Measurements from ENCODE around the gene SLFNL1. TPM values are rescaled to one million over a fixed set of nuclear protein-coding genes. Genes with fewer than 3 reads are reported as not detected.

SLFNL1 gene
- total RNA-seq, 1 experiment from 2014 or later = not detected

GRCh38 chr1:41020654-41021053, 871 bp downstream of the SLFNL1 start:
- DNase-seq (ENCODE audit: low spot score) = no peak
- POLR2A ChIA-PET = no interaction called here
- Mint-ChIP-seq H3K9me3 (no peaks in the 10 kb centered on the region), H3K27me3 (ENCODE audit: low read depth) (peaks cover 31% of the 10 kb centered on the region), H3K4me1 (peaks cover 12% of the 10 kb centered on the region), H3K27ac (no peak overlapping the region), H3K36me3 (peaks cover 12% of the 10 kb centered on the region), H3K4me3 (no peak overlapping the region)
- CTCF ChIA-PET = interaction anchor here (0.6 to 1.2 kb wide), 2 partner anchors 17 to 163 kb away, joined by 3 read pairs; no protein-coding TSS in a partner anchor
- ATAC-seq = no peak
- TF ChIP-seq FOXP1 (CRISPR knock-in tag; IDR thresholded peaks at IDR 0.05; ENCODE audit: borderline replicate concordance) (no peak), GABPB1 (CRISPR knock-in tag; IDR thresholded peaks at IDR 0.05) (no peak), FOXK1 (CRISPR knock-in tag; IDR thresholded peaks at IDR 0.05) (no peak), ZNF281 (CRISPR knock-in tag; IDR thresholded peaks at IDR 0.05) (no peak), NFATC4 (CRISPR knock-in tag; IDR thresholded peaks at IDR 0.05) (no peak), PRDM15 (CRISPR knock-in tag; IDR thresholded peaks at IDR 0.05) (no peak)

GRCh38 chr1:41020109-41020576, 1.4 kb downstream of the SLFNL1 start:
- CTCF ChIA-PET = interaction anchor here (1.0 to 1.3 kb wide), 2 partner anchors 17 to 72 kb away, joined by 3 to 4 read pairs; no protein-coding TSS in a partner anchor
- POLR2A ChIA-PET = no interaction called here
- TF ChIP-seq RORB (CRISPR knock-in tag; IDR thresholded peaks at IDR 0.05) = no peak
- TF ChIP-seq SOX15 (CRISPR knock-in tag; IDR thresholded peaks at IDR 0.05) = no peak
- TF ChIP-seq CDX4 (CRISPR knock-in tag; IDR thresholded peaks at IDR 0.05; ENCODE audit: borderline replicate concordance) = no peak
- DNase-seq (ENCODE audit: low spot score) (no peak), ATAC-seq (no peak)
- Mint-ChIP-seq H3K4me3 (no peak overlapping the region), H3K9me3 (no peaks in the 10 kb centered on the region), H3K27me3 (ENCODE audit: low read depth) (peaks cover 27% of the 10 kb centered on the region), H3K27ac (no peak overlapping the region), H3K36me3 (peaks cover 12% of the 10 kb centered on the region), H3K4me1 (peaks cover 12% of the 10 kb centered on the region)

- ATAC-seq (no peak), DNase-seq (ENCODE audit: low spot score) (no peak)
- CTCF ChIA-PET = interaction anchor here (1.0 to 1.3 kb wide), 2 partner anchors 16 to 71 kb away, joined by 3 to 4 read pairs; no protein-coding TSS in a partner anchor
- H3K36me3 Mint-ChIP-seq = peaks cover 18% of the 10 kb centered on the region
- TF ChIP-seq ZNF532 (CRISPR knock-in tag; IDR thresholded peaks at IDR 0.05; ENCODE audit: borderline replicate concordance) (no peak), GABPB1 (CRISPR knock-in tag; IDR thresholded peaks at IDR 0.05) (no peak), IRF2 (CRISPR knock-in tag; IDR thresholded peaks at IDR 0.05; ENCODE audit: borderline replicate concordance, low read depth) (no peak), E2F4 (CRISPR knock-in tag; IDR thresholded peaks at IDR 0.05; ENCODE audit: borderline replicate concordance, low read depth) (no peak), ZNF232 (CRISPR knock-in tag; IDR thresholded peaks at IDR 0.05) (no peak)
- H3K27ac Mint-ChIP-seq = no peak overlapping the region
- no peaks in the 10 kb centered on the region for H3K9me3 Mint-ChIP-seq
- H3K4me3 Mint-ChIP-seq = no peak overlapping the region
- H3K27me3 Mint-ChIP-seq (ENCODE audit: low read depth) = peaks cover 19% of the 10 kb centered on the region
- POLR2A ChIA-PET = interaction anchor here (0.6 kb wide), 1 partner anchor 609 kb away, joined by 3 read pairs; no protein-coding TSS in a partner anchor
- H3K4me1 Mint-ChIP-seq = peaks cover 12% of the 10 kb centered on the region
These were observed 2.2 kb downstream of the SLFNL1 start for GRCh38 chr1:41019353-41019745.

All from WTC11 (cell line).